Muscle of leg (tissue), 11 donors: ENCODE data around the gene GUCY1B1. TPM values are rescaled to one million over a fixed set of nuclear protein-coding genes. Genes with fewer than 3 reads are reported as not detected.
A peak's percentile ranks its signal among the peaks of the same experiment; 100 is the strongest.

ENCODE experiments used
- DNase-seq: peaks from one replicate; pipeline ENCODE4 v3.0.0; 2013
- H3K27ac ChIP-seq: one replicate; pipeline ENCODE4 v1.5.1; 2013; ENCODE audit warnings: mild to moderate bottlenecking, low read length, control low read depth
- H3K27me3 ChIP-seq: one replicate; pipeline ENCODE4 v1.6.1; 2013; ENCODE audit warnings: low read length; ENCODE audit not compliant: control insufficient read depth, insufficient read depth
- H3K36me3 ChIP-seq: one replicate; pipeline ENCODE4 v1.6.1; 2013; ENCODE audit warnings: low read length; ENCODE audit not compliant: control insufficient read depth, insufficient read depth
- H3K4me1 ChIP-seq: one replicate; pipeline ENCODE4 v1.6.1; 2013; ENCODE audit warnings: low read length; ENCODE audit not compliant: control insufficient read depth, insufficient read depth
- H3K4me3 ChIP-seq: one replicate; pipeline ENCODE4 v1.5.1; 2013; ENCODE audit warnings: low read length, control low read depth
- H3K9me3 ChIP-seq: replicated peaks from 2 replicates; pipeline ENCODE4 v1.6.1; 2013; ENCODE audit warnings: low read depth, low read length; ENCODE audit not compliant: control insufficient read depth
- whole genome bisulfite sequencing: methylation state at CpG from one replicate; pipeline ENCODE4 v1.1.5; 2013; ENCODE audit warnings: missing lambda C conversion rate; ENCODE audit not compliant: insufficient coverage; 5-methylcytosine and 5-hydroxymethylcytosine counted together
- polyA plus RNA-seq, 8 donors: library from polyadenylated mRNA; unstranded; fragments of 120-200 nt; gene quantifications; one replicate each; pipeline versions ENCODE4 v1.2.1 to v1.2.3, GENCODE V29; 2013; ENCODE audit warnings: inconsistent platforms in 1 of 8, low replicate concordance in 1 of 8; ENCODE audit not compliant: insufficient read length in 8 of 8, insufficient read depth in 1 of 8
- total RNA-seq: library from RNA; stranded (reverse); fragments of 120-200 nt; gene quantifications from one replicate; pipeline ENCODE4 v1.2.4, GENCODE V29; 2013

The GUCY1B1 gene
- total and polyA plus RNA-seq, 9 donors: 14.4 to 26.4 (median 21.7) TPM

DNA sequence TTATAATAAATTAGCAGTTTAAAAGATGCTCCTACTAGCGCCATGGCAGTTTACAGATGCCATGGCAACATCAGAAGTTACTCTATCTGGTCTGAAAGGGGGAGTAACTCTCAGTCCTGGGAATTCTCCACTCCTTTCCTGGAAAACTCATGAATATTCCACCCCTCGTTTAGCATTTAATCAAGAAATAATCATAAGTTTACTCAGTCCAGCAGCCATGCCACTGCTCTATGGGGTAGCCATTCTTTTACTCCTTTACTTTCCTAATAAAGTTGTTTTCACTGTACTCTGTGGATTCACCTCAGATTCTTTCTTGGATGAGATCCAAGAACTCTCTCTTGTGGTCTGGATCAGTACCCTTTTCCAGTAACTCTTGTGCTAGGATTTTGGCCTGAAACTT, 52.3 kb downstream of the GUCY1B1 start:
- no peak for DNase-seq
- H3K36me3 ChIP-seq: no peaks in the 10 kb centered on the region
- WGBS: no CpG with 5 or more reads among the region's 2 CpGs
- no peaks in the 10 kb centered on the region for H3K27me3 ChIP-seq
- H3K9me3 ChIP-seq: no peaks in the 10 kb centered on the region
- H3K4me1 ChIP-seq: no peaks in the 10 kb centered on the region
- no peak overlapping the region for H3K27ac ChIP-seq
- H3K4me3 ChIP-seq: no peak overlapping the region

DNA sequence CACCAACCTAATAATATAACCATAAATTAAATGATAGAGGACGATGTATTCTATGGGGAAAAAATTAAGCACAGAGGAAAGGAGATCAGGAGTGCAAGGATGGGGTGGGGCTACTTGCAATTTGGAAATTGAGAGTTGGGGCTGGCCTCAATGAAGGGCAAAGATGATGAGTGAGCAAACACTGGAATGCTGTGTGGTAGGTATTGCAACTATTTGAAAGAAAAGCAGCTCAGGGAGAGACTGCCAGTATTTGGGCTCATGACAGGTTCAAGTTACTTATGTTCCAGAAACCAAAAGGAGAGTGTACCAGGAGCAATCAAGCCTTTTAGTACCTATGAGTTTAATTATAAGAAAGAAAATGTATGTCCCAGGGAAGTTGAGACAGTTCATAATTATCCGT, 59.8 kb downstream of the GUCY1B1 start:
- H3K36me3 ChIP-seq: no peaks in the 10 kb centered on the region
- no peaks in the 10 kb centered on the region for H3K9me3 ChIP-seq
- no peak overlapping the region for H3K4me3 ChIP-seq
- no peaks in the 10 kb centered on the region for H3K4me1 ChIP-seq
- no peak overlapping the region for H3K27ac ChIP-seq
- 88% methylated on average over 1 of the region's 2 CpGs for WGBS
- no peaks in the 10 kb centered on the region for H3K27me3 ChIP-seq
- DNase-seq: no peak

DNA sequence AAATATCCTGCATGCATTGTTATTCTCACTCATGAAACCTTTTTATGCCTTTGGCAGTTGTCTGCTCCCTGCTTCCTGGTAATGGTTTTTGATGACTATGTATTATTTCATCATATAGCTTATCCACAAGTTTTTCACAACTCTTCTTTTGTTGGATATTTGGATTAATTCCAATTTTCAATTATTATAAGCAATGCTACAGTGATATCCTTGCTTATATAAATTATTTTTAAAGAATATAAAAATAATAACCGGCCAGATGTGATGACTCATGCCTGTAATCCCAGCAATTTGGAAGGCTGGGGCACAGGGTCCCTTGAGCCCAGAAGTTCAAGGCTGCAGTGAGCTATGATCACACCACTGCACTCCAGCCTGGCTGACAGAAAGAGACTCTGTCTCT, 60.2 kb downstream of the GUCY1B1 start:
- H3K4me1 ChIP-seq: no peaks in the 10 kb centered on the region
- WGBS: no CpG with 5 or more reads among the region's 1 CpG
- no peaks in the 10 kb centered on the region for H3K27me3 ChIP-seq
- H3K9me3 ChIP-seq: no peaks in the 10 kb centered on the region
- H3K27ac ChIP-seq: no peak overlapping the region
- H3K4me3 ChIP-seq: no peak overlapping the region
- H3K36me3 ChIP-seq: no peaks in the 10 kb centered on the region
- DNase-seq: peak; percentile 35

DNA sequence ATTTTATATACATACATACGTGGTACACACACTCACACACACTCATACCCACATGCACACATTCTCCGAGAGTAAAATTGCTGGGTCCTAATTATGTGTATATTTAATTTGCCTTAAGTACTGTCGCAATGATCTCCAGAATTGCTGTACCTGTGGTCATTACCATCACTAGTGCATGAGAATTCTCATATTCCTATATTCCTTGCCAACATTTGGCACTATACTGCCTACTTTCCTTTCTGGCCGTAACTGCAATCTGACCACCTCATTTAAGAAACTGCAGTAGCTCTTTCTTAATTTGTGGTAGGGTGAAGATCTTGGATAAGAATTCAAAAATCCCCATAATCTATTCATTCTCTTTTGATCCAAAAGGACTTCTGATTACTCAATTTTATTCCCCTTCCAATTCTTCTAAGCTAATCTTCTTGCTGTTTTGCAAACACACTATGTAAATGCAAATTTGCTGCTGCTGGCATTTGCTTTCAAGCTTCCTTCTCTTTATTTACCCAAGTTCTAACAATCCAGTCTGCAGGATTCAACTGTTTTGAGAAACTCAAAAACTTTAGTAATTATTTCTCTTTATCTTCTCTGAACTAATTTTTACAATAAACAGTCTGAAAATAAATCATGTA, 62.2 kb downstream of the GUCY1B1 start:
- WGBS: no CpG with 5 or more reads among the region's 4 CpGs
- no peak overlapping the region for H3K27ac ChIP-seq

DNA sequence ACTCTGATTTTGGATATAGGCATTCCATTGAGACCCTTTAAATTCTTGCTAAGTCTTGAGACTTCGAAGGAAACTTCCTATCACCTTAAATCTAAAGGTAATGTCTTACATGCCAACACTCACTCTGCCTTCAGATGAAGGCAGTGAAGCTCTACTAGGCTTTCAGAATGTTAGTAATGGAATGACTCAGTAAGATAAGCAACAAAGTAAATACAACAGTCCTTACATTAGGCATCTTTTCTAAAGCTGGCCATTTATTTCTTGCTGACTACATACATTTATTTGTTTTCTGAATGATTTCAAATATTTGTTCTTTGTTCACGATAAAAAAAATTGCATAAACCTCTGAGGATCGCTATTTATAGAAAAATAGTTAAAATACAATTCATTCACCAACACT, 63.8 kb downstream of the GUCY1B1 start:
- Histone ChIP-seq H3K27ac (no peak overlapping the region), H3K4me1 (no peaks in the 10 kb centered on the region), H3K27me3 (no peaks in the 10 kb centered on the region), H3K36me3 (no peaks in the 10 kb centered on the region), H3K9me3 (no peaks in the 10 kb centered on the region), H3K4me3 (no peak overlapping the region)
- DNase-seq: no peak
- WGBS: no CpG with 5 or more reads among the region's 3 CpGs

More for the DNA sequence above, 62.2 kb downstream of the GUCY1B1 start:
- no peaks in the 10 kb centered on the region for H3K36me3 ChIP-seq
- no peaks in the 10 kb centered on the region for H3K4me1 ChIP-seq
- no peaks in the 10 kb centered on the region for H3K27me3 ChIP-seq
- no peak for DNase-seq
- H3K9me3 ChIP-seq: no peaks in the 10 kb centered on the region
- H3K4me3 ChIP-seq: no peak overlapping the region

DNA sequence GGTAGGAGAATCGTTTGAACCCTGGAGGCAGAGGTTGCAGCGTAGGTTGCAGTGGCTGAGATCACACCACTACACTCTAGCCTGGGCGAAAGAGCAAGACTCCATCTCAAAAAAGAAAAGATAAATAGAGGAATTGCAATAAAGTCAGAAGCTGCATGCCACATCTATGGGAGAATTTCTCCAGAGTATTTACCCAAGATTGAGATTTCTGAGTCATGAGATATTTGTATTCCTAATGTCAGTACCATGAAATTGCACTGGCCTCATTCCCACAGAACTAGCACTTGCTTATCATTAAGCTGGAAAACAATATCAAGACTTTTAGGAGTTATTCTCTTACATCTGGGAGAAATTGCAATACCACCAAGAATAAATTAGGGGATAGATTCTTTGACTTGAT, 69.8 kb downstream of the GUCY1B1 start:
- WGBS: no CpG with 5 or more reads among the region's 3 CpGs
- no peak overlapping the region for H3K4me3 ChIP-seq
- no peaks in the 10 kb centered on the region for H3K36me3 ChIP-seq
- no peaks in the 10 kb centered on the region for H3K9me3 ChIP-seq
- H3K4me1 ChIP-seq: no peaks in the 10 kb centered on the region
- no peaks in the 10 kb centered on the region for H3K27me3 ChIP-seq
- no peak overlapping the region for H3K27ac ChIP-seq
- no peak for DNase-seq

DNA sequence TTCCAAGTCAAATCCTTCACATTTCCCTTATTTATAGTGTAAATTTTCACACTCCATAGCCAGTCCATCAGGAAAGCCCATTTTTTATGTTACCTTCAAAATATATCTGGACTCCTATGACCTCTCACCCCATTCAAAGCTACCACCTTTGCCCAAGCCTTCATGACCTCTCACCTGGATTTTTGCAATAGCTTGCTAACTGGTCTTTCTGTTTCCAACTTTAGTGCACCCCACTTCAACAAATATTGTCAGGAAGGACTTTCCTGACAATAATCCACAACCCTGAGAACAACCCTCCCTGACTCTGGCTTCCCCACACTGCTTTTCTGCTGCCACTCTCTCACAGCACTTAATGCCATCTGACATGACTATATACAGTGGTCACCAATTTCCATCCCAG, 73.8 kb downstream of the GUCY1B1 start:
- Histone ChIP-seq H3K27ac (no peak overlapping the region), H3K9me3 (no peaks in the 10 kb centered on the region), H3K36me3 (no peaks in the 10 kb centered on the region), H3K27me3 (no peaks in the 10 kb centered on the region), H3K4me3 (no peak overlapping the region), H3K4me1 (no peaks in the 10 kb centered on the region)
- no peak for DNase-seq

DNA sequence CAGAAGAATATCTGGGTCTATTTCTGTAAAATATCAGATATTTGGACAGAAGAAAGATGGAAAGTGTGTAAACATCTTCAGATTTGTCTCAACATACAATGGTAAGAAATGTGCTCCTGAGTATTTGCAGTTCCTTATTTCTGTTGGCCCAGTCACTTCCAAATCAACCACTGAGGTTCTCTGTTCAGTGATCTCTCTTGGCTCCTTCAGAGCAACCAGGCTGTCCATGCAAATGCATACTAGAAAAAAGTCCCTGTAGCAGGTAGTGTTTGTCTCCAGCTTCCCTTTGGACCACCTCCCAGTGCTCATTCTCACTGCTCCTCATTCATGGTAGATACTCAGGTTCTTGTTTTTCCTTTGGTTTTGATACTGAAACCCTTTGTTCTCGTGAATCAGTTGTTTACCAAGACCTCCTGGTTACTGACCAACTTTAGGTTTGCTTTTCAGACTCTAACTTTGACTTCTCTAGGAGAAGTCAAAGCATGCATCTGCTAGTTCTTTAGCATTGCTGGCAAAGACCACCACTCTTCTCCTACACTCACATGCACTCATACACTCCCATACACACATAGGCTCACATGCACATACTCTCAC, 78.5 kb downstream of the GUCY1B1 start:
- Histone ChIP-seq H3K4me1 (no peaks in the 10 kb centered on the region), H3K4me3 (no peak overlapping the region), H3K9me3 (no peaks in the 10 kb centered on the region), H3K27ac (no peak overlapping the region), H3K36me3 (no peaks in the 10 kb centered on the region), H3K27me3 (no peaks in the 10 kb centered on the region)
- no peak for DNase-seq
- WGBS: 57% methylated on average over 1 of the region's 1 CpG

DNA sequence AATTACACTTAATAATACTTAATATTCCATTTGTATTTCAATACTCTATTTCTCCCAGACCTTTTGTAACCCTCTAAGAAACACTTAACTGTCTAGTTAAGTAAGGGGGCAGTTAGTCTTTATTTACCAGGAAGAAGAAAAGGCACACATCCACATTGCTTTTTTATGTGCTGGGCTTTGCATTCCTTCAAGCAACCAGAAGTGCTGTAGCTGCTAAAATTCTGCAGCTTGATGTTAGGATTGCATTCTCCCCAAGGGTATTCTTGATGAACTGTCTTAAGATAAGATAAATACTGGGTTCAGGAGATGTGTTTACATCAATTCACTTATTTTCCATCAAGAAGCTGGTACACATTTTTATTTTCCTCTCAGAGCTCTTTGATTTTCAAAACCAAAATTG, 83.3 kb downstream of the GUCY1B1 start:
- Histone ChIP-seq H3K4me1 (no peaks in the 10 kb centered on the region), H3K27ac (no peak overlapping the region), H3K36me3 (no peaks in the 10 kb centered on the region), H3K9me3 (no peaks in the 10 kb centered on the region), H3K27me3 (no peaks in the 10 kb centered on the region), H3K4me3 (no peak overlapping the region)
- no peak for DNase-seq

DNA sequence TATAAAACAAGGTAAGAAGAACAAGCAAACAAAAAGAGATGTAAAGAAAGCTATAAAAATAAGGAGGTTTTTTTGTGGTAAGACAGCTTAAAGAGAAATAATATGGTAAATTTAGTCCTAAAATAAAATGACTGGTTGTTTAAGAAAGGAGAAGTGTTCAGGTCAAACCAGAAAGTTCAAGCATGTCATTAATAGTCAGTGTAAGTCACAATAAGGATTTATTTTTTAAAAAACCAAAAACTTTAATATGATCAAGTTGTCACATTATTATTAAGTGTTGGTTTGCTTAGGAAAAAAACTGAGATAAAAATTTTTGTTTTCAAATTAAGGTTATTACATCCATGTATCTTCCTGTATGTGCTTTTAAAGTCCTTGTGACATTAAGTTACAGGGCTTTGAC, 88.1 kb downstream of the GUCY1B1 start:
- Histone ChIP-seq H3K9me3 (peaks cover 5% of the 10 kb centered on the region), H3K27ac (no peak overlapping the region), H3K4me3 (no peak overlapping the region), H3K36me3 (no peaks in the 10 kb centered on the region), H3K27me3 (no peaks in the 10 kb centered on the region), H3K4me1 (no peaks in the 10 kb centered on the region)
- no peak for DNase-seq

DNA sequence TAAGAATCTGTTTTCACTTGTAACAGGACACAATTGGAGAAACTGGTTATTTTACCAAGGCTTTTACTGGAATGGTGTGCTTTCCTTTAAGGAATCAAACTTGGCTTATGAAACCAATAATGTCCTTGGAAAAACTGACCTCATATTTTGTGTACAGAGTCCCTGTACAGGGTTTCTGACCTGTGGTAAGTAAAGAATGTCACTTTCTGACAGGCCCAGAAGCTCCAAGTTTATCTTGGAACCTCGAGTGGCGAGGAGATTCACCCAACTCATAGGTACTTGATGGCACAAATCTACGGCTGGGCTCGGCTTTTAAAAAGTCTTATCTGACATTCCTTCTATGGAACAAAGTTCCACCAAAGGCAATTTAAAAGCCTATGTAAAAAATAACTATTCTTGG, 90.2 kb downstream of the GUCY1B1 start:
- 90% methylated on average over 2 of the region's 4 CpGs for WGBS
- no peaks in the 10 kb centered on the region for H3K36me3 ChIP-seq
- H3K9me3 ChIP-seq: peaks cover 5% of the 10 kb centered on the region
- no peaks in the 10 kb centered on the region for H3K27me3 ChIP-seq
- no peak for DNase-seq
- no peak overlapping the region for H3K27ac ChIP-seq
- H3K4me1 ChIP-seq: no peaks in the 10 kb centered on the region
- H3K4me3 ChIP-seq: no peak overlapping the region
